ENCODE results near the gene MYBPC2.

DNA sequence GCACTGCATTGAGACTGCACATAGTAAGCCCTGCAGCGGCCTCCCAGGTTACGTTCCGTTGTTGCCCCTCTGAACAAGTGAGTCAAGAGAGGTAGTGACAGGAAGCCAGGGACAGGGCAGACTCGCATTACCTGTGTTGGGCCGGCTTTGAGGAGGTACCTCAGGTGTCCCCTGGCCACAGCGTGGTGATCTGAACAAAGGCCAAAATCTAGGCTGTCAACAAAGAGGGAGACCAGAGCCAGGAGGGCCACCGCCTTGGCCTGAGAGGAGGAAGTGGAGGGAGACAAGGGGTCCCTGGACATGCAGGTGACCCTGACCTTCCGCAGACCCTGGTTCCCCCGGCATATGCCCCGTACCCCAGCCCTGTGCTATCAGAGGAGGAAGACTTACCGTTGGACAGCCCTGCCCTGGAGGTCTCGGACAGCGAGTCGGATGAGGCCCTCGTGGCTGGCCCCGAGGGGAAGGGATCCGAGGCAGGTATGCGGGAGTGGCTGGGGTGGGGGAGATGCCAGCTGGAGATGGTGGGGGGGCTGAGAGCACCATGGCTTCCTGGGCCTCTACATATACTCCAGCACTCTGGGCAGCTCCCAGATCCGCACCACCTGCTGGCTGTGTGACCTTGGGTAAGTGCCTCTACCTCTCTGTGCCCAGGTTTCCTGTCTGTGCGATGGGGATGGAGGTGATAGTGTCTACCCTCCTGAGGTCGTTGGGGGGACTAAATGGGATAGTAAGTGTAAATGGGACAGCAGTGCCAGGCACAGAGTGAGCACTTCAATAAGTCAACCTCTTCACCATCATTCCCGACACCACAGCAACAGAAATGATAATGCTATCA lies 9.2 kb upstream of the MYBPC2 start:
- TF ChIP-seq EZH2 (IDR thresholded peaks at IDR 0.05) (no peak), POLR2AphosphoS5 (IDR thresholded peaks at IDR 0.05; ENCODE audit: borderline replicate concordance, low read depth, low read length) (no peak)

Data from SK-N-MC (cell line).